PC-9 (cell line): ENCODE data around the gene NFKB2.

Source experiments
- CTCF ChIP-seq: fragments of 200-600 bp; sonication (generic); conservative IDR thresholded peaks from 2 replicates; pipeline ENCODE4 v1.6.1; 2017; ENCODE audit warnings: mixed run types, antibody characterized with exemption, mild to moderate bottlenecking, moderate library complexity
- EZH2 ChIP-seq: fragments of 200-600 bp; sonication (generic); IDR thresholded peaks from 2 replicates; pipeline ENCODE4 v1.8.0; 2017; ENCODE audit warnings: antibody characterized with exemption, low read depth

GRCh38 chr10:102413053-102413705 lies 17.7 kb downstream of the NFKB2 start:
- TF ChIP-seq EZH2 (no peak), CTCF (no peak)
